Hypothalamus (tissue), 51 donors: Measurements from ENCODE around the gene FGGY.

Source experiments
- DNase-seq, 51 donors: peaks; one replicate each; lab custom pipeline; 2025; lab: John Stamatoyannopoulos, UW

Gene FGGY

GRCh38 chr1:59739111-59739510, 442.2 kb downstream of the FGGY start:
- DNase-seq, result no peak

- DNase-seq, result no peak
Observed at GRCh38 chr1:59742526-59742925, 445.6 kb downstream of the FGGY start.

DNA sequence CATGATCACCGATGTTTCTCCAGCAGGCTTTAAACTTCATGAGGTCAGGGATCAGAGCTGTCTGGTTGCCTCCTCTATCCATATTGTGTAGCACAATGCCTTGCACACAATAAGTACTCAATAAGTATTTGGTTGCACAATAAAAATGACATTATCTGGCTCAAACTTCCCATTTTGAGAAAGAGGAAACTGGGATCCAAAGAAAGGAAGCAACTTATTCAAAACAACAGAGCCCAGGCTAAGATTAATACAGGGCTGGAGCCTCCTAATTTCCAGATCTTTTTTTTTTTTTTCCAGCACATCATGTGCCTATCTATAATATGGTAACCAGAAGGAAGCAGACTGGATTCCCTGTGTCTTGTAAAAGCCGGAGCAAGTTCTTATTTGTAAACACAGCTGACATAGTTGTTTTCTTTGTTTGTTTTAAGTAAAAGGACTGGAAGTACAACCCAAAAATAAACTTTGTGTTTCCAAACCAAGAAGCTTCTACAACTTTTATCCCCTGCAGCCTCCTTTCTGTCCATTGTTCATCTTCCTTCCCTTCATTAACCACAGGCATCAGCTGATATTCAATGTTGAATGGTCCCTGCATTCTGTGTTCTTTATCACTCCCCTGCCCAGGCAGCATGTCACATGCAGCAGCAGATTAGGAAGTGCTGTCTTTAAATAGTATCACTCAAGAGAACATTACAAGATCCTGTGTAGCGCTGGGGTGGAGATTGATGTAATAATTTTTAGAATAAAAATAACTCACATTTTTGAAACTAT, 446.6 kb downstream of the FGGY start:
- peak in 2 of 51 donors; percentile 3 to 25 for DNase-seq

DNA sequence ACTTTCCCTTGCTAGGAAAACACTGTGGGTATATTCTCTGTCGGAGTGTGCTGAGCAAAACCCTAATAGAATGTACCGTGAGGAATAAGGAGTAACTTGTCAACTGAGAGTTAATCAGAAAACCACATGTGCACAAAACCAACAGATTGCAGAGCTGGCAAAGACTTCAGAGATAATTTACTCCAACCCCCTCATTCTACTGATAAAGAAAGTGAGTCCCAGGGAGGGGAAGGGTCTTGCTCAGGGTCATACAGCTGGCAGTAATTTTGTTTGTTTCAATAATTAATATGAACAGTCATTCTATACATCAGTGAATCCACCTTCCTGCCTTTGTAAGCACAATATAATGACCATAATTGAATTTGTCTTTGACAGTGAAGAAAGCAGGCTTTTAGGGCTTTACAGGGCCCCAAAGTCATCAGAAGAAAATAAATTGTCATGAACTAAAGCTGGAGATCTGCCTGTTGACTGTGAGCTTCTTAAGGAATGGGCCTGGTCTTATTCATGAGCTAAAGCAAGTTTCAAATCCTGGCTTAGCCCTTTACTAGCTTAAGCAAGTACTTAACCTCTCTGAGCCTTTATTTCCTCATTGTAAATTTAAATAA, 450.6 kb downstream of the FGGY start:
- no peak for DNase-seq

DNA sequence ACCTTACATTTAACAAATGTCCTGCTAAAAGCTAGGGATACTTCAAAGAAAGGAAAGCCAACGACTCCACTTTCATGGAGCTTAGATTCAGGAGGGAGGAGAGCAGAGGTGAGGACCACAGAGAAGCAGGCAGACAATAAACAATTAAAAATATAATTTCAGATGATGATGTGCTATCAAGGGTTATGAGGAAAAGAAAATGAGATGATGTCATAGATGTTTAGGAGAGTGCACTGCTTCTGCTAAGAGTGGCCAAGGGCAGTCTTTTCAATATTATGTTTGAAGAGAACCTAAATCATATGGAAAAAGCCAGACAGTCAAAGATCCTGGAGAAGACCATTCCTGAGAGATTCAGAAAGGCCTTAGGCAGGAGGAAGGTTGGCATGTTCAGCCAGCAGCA, 451.2 kb downstream of the FGGY start:
- no peak for DNase-seq

DNA sequence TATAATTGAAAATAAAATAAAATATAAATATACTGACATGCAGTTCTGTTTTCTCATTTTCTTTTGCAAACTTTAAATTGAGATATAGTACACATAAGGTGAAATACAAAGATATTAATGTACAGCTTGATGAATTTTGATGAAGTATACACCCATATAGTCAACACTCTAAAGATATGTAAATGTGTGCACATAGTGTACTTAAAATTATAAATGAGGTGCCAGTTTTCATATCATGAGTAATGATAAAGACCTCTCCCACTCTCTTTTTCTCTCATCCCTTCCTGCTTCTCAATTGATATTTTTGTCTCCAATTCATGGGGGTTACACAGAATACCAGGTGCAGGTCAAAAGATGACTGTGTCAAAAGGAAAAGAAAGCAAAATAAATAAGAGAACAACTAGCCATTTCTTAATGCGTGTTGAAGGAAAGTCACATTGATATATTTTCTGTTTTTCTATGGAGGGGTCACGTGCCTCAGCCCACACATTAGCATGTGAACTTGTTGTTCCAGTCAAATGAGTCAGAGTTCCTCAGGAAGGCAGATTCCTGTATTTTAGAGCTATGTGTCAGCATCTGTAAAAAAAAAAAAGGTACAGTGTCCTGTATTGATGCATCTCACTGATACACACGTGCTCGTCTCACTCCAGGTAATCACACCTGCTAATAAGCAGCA, 453.6 kb downstream of the FGGY start:
- DNase-seq, result peak in 2 of 51 donors; percentile 4 to 56

DNA sequence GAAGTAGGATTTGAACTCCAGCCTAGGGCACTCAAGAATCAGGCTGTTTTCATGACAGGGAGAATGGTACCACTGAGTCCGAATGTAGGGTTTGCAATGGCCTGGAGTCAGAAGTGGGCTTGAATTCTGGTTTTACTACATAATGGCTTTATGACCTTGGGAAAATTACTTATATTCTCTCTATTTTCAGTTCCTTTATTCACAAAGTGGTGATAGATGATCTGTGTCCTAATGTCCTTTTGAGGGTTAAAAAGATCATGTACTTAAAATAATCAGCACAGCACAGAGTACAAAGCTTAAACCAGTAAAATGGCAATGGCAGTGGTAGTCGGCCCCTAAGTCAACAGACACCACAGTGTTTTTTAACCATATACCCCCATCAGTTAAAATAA, 454.1 kb downstream of the FGGY start:
- DNase-seq, result no peak

DNA sequence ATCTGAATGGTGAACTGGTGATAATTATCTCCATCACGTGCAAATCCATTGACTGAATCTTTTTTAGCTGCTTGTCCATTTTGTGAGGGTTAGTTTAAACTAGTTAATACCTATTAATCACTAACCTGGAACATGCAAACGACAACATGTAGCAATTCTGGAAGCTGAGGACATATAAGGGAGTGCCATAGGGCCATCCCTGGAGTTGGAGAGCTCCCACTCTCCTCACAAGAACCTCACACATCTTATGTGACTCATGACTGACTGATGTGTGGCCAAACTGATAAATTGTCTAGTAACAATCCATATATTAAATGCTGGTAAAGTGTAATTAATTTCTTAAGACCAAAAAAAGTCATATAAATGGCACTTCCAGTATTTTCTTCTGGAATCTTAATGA, 454.9 kb downstream of the FGGY start:
- no peak for DNase-seq

- DNase-seq, result peak in 26 of 51 donors; percentile 2 to 61 (median 22)
Observed at GRCh38 chr1:59752556-59753414, 455.9 kb downstream of the FGGY start.

DNA sequence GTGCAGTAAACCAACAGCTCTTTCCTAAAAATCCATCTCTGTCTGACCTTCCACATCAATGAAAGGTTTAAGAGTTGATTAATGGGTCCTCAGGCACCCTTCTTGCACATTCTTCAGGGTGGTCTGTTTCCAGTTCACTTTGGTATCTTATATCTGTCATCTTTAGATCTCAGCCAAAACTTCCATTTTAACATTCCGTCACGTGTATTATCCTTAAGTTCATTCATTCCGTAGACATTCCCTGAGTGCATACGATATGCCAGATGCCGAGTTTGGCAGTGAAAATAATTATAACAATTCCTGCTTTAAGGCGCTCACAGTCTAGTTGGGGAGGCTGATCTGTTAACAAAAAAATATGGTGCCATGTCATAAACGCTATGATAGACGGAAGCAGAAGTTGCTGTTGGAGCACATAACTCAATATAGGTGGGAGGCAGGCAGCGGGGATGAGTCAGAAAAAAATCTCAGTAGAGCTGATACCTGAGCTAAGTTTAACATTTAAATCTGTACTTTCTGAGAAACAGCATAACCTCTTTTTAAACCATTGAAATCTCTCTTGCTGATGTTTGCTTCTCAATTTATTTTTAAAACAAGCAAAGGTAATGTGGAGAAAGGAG, 458.3 kb downstream of the FGGY start:
- peak in 1 of 51 donors; percentile 21 for DNase-seq

GRCh38 chr1:59757197-59757747, 460.4 kb downstream of the FGGY start:
- no peak for DNase-seq

GRCh38 chr1:59759156-59759925, 462.4 kb downstream of the FGGY start:
- peak in 50 of 51 donors; percentile 4 to 85 (median 66) for DNase-seq

- no peak for DNase-seq
Observed at GRCh38 chr1:59761443-59761842, 464.5 kb downstream of the FGGY start.

DNA sequence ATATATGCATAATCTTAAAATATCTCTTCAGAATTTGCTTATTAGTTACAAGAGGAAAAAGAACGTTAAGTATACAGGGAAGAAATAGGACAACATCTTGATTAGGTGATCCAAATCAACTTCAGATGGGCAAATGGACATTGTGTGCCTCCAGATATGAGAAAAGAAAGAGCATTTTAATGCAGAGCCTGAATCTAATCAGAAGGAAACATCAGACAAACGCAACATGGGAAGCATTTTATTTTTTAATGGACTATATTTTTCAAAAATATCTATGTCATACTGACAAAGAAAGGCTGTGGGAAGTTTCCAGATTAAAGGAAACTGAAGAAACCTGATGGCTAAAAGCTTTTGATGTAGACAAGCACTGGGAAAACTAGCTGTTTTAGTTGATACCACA, 466.5 kb downstream of the FGGY start:
- DNase-seq, result no peak

DNA sequence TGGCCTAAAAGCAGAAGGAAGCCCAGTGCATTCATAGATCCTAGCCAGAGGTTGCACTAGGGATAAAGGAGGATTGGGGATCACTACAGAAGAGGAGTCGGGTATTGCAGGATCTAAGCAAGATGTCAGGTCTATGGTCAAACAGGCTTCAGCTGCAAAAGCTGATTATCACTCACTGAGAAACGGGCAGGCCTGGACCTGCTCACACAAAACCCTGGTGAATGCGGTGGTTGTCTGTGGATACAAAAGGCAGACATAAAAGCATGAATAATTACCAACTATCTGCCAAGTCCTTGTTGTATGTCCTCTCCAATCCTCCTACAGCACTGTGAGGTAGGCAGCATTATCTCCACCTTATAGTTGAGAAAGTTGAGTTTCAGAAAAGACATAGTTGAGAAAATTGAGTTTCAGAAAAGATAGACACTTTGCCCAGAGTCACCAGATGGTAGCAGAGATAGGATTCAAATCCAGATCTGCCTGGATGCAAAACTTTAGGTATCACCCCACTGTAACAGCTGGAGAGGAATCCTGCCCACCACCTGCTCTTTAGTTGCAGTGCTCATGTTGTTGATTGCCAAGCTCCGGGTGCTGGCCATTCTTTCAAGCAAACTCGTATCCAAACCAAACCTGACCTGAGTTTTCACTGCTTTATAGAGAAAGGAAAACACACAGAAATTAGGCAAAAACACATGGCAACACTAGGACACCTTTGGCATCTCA, 468.3 kb downstream of the FGGY start:
- DNase-seq, result no peak

GRCh38 chr1:59766227-59766855, 469.4 kb downstream of the FGGY start:
- DNase-seq, result no peak

- DNase-seq, result no peak
Observed at GRCh38 chr1:59767119-59767518, 470.2 kb downstream of the FGGY start.
